HG03095 (cell line): ENCODE results near the gene CD248.
"Not testable (repeated sequence)": the region's sequence is repeated elsewhere in the genome, so short reads cannot be mapped to it uniquely, and the experiment has no call there.

Source experiments
- ATAC-seq: cut with Tn5 transposase; IDR thresholded peaks from one replicate; pipeline ENCODE4 v1.9.1; 2021; ENCODE audit warnings: moderate library complexity; ENCODE audit not compliant: unreplicated experiment

The CD248 gene

DNA sequence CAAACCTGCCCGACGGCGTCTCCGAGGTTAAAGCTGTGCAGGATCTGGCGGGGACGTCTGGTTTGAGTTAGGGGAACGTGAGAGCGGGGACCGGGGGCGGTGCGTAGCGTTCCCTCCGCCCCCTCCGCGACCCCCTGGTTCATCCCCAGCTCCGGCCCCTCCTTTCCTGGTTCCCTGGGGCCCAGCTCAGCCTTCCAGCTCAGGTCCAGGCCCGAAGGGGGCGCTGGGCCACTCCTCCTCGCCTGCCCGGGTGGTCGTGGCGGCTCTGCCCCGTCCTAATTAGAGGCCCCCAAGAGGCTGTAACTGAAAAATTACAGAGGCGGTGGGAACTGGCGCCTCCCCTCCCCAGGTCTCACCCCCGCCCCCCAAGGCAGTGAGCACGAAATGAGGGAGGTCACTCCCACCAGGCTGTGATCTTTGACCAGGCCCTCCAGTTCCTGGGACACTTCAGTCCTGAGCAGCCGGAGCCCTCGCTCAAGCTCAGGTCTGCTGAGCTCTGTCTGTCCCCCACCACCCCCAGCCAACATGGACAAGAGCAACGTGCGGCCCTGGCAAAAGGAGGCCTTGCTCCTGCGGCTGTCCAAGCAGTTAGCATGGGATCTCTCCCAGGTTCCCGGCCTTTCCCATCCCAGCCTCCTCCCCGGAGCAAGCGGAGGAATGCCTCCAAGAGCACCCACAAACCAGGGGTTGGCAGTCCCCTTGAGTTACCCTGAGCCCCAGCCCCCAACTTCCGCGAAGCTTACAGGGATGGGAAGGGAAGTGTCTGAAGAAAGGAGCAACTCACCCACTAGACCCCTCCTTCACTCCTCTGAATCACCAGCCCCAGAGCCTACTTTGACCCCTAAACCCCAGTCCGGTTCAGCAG, 3.3 kb downstream of the CD248 start:
- ATAC-seq: no peak

DNA sequence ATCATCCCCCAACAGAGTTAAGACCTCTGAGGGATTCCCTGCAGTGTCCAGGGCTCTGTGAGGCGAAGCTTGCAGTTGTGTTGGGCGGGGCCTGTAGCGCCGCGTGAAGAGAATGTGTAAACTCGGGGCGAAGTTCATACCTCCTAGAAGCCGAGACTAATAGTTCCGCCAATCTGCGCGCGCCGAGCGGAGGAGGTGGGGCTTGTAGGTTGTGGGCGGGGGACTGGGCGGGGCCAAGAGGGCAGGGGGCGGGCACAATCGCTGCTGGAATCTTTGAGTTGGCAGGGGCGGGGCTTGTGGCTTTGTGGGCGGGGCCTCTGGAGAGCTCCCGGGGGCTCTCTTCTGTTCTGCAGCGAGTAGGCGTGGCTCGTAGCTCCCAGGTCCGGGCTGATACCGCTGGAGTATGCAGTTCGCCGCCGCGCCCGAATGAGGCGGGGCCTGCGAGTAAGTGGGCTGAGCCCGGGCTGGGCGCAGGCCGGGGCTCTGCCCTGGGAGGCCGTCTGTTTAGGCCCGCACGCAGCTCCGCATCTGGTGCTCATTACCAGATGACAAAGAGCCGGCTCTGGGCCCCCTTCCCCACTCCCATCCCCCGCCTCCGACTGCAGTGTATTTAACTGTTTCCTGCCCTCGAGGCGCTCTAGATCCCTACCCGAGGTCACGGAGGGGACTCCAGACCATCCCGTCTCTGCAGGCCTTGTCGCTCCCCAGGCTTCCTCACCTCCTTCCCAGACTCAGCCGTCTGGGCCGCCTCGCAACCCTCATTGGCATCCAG, 4.1 kb downstream of the CD248 start:
- ATAC-seq: peak; percentile 74

DNA sequence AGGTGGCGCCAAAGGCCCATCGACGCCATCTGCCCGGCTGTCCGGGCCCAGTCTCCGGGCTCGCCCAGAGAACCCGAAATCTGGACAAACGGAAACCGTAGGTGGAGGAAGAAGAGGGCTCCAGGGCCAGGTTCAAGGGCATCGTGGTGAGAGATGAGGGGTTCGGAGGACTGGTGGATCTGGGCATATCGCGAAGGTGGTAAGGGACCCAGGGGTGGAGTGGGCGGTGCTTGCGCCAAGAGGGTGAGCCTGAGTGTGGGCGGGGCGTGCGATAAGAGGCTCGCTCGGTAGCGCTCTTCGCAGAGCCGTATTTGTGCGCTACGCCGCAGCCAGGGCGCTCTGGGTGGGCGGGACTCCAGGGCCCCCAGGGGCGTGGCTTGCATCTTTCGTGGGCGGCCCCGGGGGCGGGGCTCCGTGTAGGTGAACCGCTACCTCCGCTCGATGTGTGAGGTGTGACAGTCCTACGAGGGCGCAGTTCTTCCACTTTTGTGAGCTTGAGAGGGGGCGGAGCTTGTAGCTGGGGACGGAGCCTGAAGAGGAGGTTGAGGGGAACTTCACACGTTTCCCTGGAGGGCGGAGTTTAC, 4.8 kb downstream of the CD248 start:
- peak; percentile 55 for ATAC-seq

DNA sequence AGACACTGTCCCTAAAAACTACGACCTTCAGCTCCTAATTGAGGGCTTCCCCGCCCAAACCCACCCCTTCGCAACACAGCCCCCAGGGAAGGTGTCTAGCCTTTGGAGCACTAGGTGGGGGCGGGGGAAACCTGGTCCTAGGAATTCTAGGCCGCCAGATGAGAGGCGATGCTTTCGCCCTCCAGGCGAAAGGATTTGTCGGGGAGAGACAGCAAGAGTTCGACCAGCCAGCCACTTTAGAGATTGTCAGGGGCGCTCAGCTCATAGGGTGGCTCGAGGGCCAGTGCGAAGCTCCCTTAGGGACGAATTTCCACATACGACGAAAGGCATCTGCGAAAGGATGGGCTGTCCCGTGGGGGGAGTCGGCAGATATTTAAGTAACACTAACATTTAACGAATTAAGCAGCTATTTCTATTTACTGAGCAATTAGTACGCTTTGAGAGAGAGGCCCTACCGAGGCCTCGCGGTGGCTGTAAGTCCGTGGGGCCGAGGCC, 5.3 kb downstream of the CD248 start:
- no peak for ATAC-seq

DNA sequence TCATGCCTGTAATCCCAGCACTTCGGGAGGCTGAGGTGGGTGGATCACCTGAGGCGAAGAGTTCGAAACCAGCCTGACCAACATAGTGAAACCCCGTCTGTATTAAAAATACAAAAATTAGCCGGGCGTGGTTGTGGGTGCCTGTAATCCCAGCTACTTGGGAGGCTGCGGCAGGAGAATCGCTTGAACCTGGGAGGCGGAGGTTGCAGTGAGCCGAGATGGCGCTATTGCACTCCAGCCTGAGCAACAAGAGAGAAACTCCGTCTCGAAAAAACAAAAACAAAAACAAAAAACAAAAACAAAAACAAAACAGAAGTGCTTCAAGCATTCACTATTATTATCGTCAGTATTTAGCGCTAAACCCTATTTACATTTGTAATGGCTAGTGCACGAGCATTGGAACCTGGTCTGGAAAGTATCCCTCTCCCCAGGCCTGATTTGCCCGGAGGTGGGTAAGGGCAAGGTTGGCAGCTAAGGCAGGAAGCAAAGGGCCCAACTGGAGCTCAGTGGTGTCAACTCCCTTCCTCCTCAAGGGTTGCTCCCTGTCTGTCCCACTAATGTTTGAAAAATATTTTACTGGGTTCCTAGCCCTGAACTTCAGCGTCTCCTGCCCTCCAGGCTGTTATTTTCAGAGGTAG, 5.9 kb downstream of the CD248 start:
- not testable (repeated sequence) for ATAC-seq

DNA sequence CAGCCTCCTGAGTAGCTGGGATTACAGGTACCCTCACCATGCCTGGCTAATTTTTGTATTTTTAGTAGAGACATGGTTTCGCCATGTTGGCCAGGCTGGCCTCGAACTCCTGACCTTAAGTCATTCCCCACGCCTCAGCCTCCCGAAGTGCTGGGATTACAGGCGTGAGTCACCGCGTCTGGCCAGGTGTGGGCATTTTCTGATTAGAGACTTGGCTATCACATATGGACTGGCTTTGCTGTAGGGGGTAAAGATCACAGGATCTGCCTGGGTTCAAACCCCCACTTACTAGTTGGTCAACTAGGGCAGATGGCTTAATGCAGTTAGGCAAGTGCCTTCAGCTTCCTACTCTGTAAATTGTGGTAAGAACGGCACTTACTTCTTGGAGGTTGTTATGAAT, 6.5 kb downstream of the CD248 start:
- ATAC-seq: no peak

DNA sequence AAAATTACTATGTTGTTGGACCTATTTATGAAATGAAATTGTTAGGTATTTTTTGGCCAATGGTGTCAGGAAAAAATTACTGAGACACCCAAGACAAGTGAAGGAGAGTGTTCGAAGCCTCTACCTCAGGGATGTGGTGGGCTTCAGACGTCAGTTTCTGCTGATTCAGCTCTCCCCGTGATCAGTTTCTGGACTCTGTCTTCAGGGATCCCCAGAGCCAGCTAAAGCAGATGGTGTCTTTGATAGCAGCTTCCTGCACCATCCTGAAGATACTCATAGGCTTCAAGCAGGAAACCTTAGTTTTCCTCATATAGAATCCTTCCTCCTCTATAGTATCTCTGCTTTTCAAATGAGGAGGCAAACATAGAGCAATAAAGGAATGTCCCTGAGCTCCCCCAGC, 7.4 kb downstream of the CD248 start:
- no peak for ATAC-seq

DNA sequence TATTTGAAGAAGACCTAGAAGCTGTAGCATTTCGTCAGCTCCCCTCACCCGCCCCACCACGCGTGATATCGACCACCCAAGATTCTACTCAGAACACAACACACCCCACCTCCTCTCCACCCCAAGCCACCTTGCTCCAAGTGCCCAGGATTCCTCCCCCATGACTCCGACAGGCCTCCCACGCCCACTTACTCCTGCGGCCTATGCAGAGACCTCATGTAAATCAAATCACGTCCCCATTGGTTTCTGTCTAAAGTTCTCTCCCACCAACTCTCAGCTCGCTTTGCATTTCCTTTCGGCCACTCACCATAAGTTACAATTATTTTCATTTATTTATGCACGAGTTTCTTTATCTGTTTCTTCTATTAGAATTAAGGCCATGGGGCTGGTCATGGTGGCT, 14.2 kb downstream of the CD248 start:
- ATAC-seq: no peak

DNA sequence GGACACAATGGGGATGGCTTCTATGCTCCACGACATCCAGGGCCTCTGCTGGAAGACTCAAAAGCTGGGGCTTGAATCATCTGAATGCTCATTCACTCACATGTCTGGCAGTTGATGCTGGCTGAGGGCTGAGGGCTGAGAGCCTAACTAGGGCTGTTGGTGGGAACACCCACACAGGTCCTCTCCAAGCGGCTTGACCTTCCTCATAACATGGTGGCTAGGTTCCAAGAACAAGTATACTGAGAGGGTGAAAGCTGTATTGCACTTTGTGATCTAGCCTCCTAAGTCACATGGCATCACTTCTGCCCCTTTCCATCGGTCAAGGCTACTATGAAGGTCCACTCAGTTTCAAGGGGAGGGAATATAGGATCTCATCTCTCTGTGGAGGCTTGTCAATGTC, 17.7 kb downstream of the CD248 start:
- no peak for ATAC-seq

DNA sequence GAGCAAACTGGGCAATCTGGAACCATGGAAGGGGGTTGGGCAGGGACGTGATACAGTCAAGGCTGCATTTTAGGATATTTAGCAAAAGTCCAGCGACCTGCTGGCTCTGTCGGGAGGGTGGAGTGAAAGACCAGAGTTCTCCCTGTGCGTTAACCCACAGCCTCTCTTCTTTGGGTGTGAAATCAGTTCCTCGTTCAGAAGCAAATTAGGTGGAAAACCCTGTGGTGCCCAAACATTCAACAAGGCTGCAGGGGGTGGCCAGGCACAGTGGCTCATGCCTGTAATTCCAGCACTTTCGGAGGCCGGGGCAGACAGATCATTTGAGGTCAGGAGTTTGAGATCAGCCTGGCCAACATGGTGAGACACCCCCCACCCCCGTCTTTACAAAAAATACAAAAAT, 19.2 kb downstream of the CD248 start:
- ATAC-seq: no peak

DNA sequence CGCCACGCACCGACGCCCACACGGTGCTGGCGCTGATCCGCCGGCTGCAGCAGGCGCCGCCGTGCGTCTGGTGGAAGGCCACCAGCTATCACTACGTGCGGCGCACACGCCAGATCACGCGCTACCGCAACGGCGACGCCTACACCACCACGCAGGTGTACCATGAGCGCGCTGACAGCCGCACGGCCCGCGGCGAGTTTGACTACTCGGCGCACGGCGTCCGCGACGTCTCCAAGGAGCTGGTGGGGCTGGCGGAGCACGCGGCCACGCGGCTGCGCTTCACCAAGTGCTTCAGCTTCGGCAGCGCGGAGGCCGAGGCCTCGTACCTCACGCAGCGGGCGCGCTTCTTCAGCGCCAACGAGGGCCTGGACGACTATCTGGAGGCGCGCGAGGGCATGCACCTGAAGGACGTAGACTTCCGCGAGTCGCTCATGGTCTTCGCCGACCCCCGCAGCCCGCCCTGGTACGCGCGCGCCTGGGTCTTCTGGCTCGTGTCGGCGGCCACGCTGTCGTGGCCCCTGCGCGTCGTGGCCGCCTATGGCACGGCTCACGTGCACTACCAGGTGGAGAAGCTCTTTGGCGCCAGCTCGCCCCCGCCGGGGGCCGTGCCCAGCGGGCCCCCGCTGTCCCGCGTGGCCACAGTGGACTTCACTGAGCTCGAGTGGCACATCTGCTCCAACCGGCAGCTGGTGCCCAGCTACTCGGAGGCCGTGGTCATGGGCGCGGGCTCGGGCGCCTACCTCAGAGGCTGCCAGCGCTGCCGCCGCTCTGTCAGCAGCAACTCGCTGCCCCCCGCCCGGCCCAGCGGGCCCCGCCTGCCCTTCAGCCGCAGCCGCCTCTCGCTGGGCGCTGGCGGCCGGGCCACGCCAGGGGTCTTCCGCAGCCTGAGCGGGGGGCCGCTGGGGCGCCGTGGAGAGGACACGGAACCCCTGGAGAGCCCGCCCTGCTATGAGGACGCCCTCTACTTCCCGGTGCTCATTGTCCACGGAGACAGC, 21.9 kb downstream of the CD248 start:
- no peak for ATAC-seq

DNA sequence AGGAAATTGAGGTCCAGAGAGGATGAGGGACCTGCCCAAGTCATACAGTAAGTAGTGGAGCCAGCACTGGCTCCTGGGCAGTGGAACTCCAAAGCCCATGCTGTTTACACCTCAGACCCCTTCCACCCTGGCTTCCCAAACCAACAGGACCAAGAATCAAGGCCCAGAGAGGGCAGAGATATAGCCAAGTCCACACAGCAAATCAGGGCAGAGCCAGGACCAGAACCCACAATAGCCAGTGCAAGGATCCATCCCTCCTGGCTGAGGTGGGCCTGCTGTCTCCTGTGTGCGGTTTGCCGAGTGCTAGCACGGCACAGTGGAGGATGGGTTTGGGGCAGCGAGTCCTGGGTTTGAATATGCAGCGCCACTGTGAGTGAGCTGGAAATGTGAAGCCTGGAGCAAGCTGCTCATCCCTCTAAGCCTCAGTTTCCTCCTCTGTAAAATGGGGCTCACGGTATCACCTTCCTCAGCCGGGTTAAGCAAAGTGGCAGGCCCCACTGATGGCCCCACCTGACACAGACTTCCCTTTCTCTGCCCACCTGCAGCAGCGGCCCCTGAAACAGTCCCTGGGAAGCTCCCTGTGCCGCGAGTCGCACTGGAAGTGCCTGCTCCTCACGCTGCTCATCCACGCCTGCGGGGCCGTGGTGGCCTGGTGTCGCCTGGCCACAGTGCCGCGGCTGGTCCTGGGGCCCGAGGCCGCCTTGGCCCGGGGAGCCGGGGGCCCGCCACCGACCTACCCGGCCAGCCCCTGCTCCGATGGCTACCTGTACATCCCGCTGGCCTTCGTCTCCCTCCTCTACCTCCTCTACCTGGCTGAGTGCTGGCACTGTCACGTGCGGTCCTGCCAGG, 22.8 kb downstream of the CD248 start:
- no peak for ATAC-seq

DNA sequence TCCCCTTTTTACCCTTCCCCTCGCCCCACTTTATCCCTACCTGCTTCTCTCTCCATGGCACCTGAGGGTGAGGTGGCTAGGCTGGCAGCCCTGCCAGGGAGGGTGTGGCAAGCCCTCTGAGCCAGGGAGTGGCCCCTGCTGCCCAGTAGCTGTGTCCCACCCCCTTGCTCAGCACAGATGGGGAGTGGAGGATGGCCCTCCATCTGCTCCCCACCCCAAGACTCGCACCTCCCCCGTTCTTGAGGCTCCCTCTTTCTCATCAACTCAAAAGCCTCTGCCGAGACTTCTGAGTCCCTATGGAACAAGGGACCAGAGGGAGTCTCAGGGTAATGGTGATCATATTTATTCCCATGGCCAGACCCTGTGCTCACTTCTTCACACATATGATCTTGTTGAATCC, 23.5 kb downstream of the CD248 start:
- no peak for ATAC-seq

DNA sequence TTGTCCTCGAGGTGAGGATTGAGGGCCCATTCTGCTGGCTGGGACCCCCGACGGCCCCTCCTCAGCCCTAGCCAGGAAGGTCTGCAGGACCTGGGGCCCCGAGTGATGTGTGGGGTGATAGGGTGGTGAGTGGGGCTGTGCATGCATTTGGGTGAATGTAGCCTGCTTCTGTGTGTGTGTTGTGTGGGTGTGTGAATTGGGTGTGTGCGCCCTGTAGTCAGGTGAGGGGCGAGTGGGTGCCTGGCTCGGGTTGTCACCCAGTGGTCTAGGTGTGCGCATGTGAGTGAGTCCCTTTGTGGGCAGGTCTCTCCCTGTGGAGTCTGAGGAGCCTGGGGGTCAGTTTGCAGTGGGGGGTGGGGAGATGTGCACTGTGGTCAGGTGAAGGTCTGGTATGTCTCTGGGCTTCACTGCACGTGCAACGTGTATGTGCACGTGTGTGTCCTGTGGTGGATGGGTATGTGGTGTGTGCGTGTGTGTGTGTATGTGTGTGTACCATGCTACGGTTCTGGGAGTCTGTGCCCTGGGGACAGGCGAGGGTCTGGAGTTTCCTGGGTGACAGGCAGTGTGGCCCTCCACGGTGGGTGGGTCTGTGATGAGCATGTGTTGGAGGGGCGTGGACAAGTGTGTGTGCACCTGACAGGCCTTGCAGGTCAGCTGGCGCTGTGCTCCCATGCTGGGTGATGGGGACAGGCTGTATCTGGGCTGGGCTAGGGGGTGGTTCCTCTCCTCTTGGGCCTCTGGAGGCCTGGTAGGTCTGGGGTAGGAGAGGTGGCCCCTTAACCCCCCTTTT, 24.1 kb downstream of the CD248 start:
- no peak for ATAC-seq

DNA sequence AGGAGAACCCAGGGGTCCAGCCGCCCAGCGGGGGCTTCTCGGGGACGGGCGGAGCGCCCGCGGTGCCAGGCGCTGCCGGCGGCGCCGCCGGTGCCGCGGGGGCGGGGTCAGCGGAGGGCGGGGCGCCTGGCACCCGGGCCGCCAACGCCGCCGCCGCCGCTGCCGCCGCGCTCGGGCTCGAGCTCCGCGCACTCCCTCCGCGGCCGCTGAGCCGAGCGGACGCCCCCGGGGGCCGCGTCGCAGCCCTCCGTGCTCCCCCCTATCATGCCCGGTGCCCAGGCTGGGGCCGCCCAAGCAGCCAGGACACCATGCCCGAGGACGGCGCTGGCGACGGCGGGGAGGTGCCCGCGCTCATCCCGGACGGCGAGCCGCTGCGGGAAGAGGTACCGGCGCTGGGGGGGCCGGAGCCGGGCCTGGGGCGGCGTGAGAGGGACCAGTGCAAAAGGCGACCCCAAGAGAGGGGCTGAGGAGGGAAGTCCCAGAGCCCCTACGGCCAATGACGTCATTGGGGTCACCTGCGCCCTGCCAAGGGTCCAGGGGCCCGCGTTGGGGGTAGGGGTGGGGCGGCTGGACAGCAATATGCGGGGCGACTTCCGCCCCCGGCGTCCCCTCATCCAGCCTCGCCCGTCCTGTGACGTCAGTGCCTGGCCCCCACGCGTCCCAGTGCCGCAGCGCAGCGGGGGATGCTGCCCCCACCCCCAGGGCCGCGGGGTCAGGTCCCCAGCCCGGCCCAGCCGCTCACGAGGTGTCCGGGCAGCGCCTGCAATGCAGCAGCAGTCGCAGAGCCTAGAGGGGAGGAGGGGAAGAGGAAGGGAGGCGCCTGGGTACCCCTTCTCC, 24.9 kb downstream of the CD248 start, which contains the start of gene TMEM151A:
TSS of gene TMEM151A (plus strand) at position 189 of the 837 bp plus-strand sequence. CDS start at position 309, 120 bp downstream.
- ATAC-seq: no peak

DNA sequence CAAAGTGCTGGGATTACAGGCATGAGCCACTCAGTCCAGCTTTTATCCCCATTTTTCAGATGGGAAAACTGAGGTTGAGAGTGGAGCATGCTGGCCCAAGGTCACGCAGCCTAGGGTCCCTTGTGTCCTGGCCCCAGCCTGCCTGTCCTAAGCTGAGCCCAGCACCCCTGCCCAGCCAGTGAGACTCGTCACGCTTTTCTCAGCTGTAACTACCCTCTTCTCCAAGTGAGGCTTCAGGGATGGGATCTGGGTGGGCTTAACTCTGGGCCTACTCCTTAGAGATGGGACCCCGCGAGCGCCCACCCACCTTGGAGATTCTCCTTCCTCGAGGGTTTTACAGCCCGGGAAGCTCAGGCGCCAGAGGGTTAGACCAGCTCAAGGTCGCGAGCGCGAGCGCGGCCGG, 25.5 kb downstream of the CD248 start:
- ATAC-seq: no peak

DNA sequence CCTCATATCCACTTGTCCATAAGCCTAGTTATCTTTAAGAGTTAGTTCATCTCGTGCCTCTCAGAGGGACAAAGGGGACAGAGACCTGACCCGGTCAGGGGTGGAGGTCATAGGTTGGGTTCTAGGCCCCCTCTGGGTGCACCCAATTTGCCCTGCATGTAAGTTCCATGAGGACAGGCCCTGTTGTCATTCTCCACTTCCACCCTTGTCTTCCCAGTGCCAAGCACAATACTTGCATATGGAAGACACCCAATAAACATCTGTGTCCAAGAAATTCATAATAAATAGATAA, 26.6 kb downstream of the CD248 start:
- ATAC-seq: no peak
